HCT116 (cell line): ENCODE measurements around the gene ATRAID. TPM values are rescaled to one million over a fixed set of nuclear protein-coding genes. Genes with fewer than 3 reads are reported as not detected.

Experiments used
- ATAC-seq: fragments of 200-7000 bp; cut with Tn5 transposase; 2 replicates; pipeline ENCODE4 v1.9.1; 2020; ENCODE audit warnings: mild to moderate bottlenecking, moderate library complexity
- BruUV-seq: library from RNA; stranded (reverse); fragments of 400-500 nt; replicated peaks from 2 replicates; lab custom pipeline; 2021; lab: Mats Ljungman, UMichigan
- CTCF ChIA-PET: fragments of 300-600 bp; sonication (Branson Sonifier 250); formaldehyde crosslinking; loops from one replicate; lab custom pipeline; 2021; ENCODE audit warnings: antibody characterized with exemption; lab: Charles Lee
- POLR2A ChIA-PET: fragments of 300-600, 350-600 bp; sonication (Branson Sonifier 250); formaldehyde crosslinking; loops from one replicate; lab custom pipeline; 2021; ENCODE audit warnings: antibody characterized with exemption; lab: Charles Lee
- RAD21 ChIA-PET, 2 experiments: fragments of 300-600 bp; sonication (Branson Sonifier 250); formaldehyde crosslinking; loops; one replicate each; lab custom pipeline; 2023; ENCODE audit warnings: low total read pairs in 2 of 2; ENCODE audit not compliant: uncharacterized antibody in 2 of 2, unreplicated experiment in 2 of 2, low non-redundant PET in 1 of 2; lab: Charles Lee
- DNase-seq: peaks from one replicate; pipeline ENCODE4 v3.0.0-alpha.2; 2010; ENCODE audit warnings: low read depth, low spot score
- H2AFZ ChIP-seq: fragments of 200-600 bp; shearing (Covaris generic), sonication (generic); 2 replicates; pipeline ENCODE4 v1.6.1; 2017; ENCODE audit warnings: low read depth, mixed run types, mixed read lengths, antibody characterized with exemption, low read length; ENCODE audit not compliant: poor library complexity, severe bottlenecking
- H3K27ac ChIP-seq: 2 replicates; pipeline ENCODE4 v1.5.1; 2012; ENCODE audit warnings: low read depth, low read length
- H3K27me3 ChIP-seq: fragments of 200-600 bp; sonication (generic); 2 replicates; pipeline ENCODE4 v1.6.1; 2016; ENCODE audit warnings: mixed run types, low read length, mixed read lengths; ENCODE audit not compliant: insufficient read depth
- H3K36me3 ChIP-seq, 2 experiments: fragments of 200-500 bp in 1 of 2; fragments of 200-600 bp in 1 of 2; sonication (Bioruptor generic) in 1 of 2; sonication (generic) in 1 of 2; 2 replicates each; pipeline versions ENCODE4 v1.5.1 to v1.6.1; 2014 to 2016; ENCODE audit warnings: low read length in 2 of 2, inconsistent platforms in 1 of 2, mixed read lengths in 1 of 2, mixed run types in 1 of 2; ENCODE audit not compliant: insufficient read depth in 2 of 2, control insufficient read depth in 1 of 2
- H3K4me1 ChIP-seq, 2 experiments: fragments of 200-600 bp in 1 of 2; sonication (generic) in 1 of 2; 2 replicates each; pipeline versions ENCODE4 v1.5.1 to v1.6.1; 2012 to 2017; ENCODE audit warnings: low read length in 2 of 2, inconsistent platforms in 1 of 2, mild to moderate bottlenecking in 1 of 2, mixed read lengths in 1 of 2, mixed run types in 1 of 2, moderate library complexity in 1 of 2; ENCODE audit not compliant: insufficient read depth in 2 of 2, control insufficient read depth in 1 of 2
- H3K4me2 ChIP-seq: fragments of 200-600 bp; sonication (generic); 2 replicates; pipeline ENCODE4 v1.6.1; 2017; ENCODE audit warnings: mixed run types, low read length, mixed read lengths
- H3K4me3 ChIP-seq, 2 experiments: fragments of 200-600 bp in 1 of 2; sonication (generic) in 1 of 2; replicated peaks in 1 of 2; 2 replicates each; pipeline ENCODE4 v1.5.1; 2011 to 2016; ENCODE audit warnings: low read length in 2 of 2, control low read depth in 1 of 2, low read depth in 1 of 2, mild to moderate bottlenecking in 1 of 2, mixed read lengths in 1 of 2, mixed run types in 1 of 2
- H3K79me2 ChIP-seq: fragments of 200-600 bp; sonication (generic); 2 replicates; pipeline ENCODE4 v1.6.1; 2017; ENCODE audit warnings: mild to moderate bottlenecking, mixed run types, low read length, moderate library complexity, mixed read lengths; ENCODE audit not compliant: insufficient read depth
- H3K9ac ChIP-seq: fragments of 200-600 bp; sonication (generic); 2 replicates; pipeline ENCODE4 v1.6.1; 2016; ENCODE audit warnings: low read length, mixed read lengths
- H3K9me2 ChIP-seq: fragments of 200-600 bp; sonication (generic), shearing (Covaris generic); 2 replicates; pipeline ENCODE4 v1.6.1; 2017; ENCODE audit warnings: mixed run types, mild to moderate bottlenecking, moderate library complexity; ENCODE audit not compliant: insufficient read depth
- H3K9me3 ChIP-seq, 2 experiments: fragments of 200-500 bp in 1 of 2; fragments of 200-600 bp in 1 of 2; sonication (Bioruptor generic) in 1 of 2; sonication (generic) in 1 of 2; 2 replicates each; pipeline ENCODE4 v1.6.1; 2014 to 2017; ENCODE audit warnings: low read length in 2 of 2, mixed read lengths in 2 of 2, inconsistent platforms in 1 of 2, low read depth in 1 of 2, mild to moderate bottlenecking in 1 of 2, mixed run types in 1 of 2, moderate library complexity in 1 of 2; ENCODE audit not compliant: control insufficient read depth in 1 of 2, insufficient read depth in 1 of 2
- H4K20me1 ChIP-seq: fragments of 200-600 bp; sonication (generic), shearing (Covaris generic); 2 replicates; pipeline ENCODE4 v1.6.1; 2017; ENCODE audit warnings: mixed run types, mild to moderate bottlenecking, moderate library complexity; ENCODE audit not compliant: insufficient read depth
- CBX3 ChIP-seq: IDR thresholded peaks from 2 replicates; pipeline ENCODE4 v1.6.1; 2012; ENCODE audit warnings: low read depth
- CEBPB ChIP-seq: IDR thresholded peaks from 2 replicates; pipeline ENCODE4 v1.6.1; 2012; ENCODE audit warnings: low read depth
- EGR1 ChIP-seq: IDR thresholded peaks from 2 replicates; pipeline ENCODE4 v1.6.1; 2012; ENCODE audit warnings: low read depth
- ELF1 ChIP-seq: IDR thresholded peaks from 2 replicates; pipeline ENCODE4 v1.6.1; 2012; ENCODE audit warnings: low read depth, borderline replicate concordance
- EZH2 ChIP-seq: fragments of 200-600 bp; sonication (generic); IDR thresholded peaks from 2 replicates; pipeline ENCODE4 v1.6.1; 2017; ENCODE audit warnings: antibody characterized with exemption, mixed run types
- EZH2phosphoT487 ChIP-seq: fragments of 200-600 bp; IDR thresholded peaks from 2 replicates; pipeline ENCODE4 v1.6.1; 2018; ENCODE audit warnings: antibody characterized with exemption, borderline replicate concordance
- FOSL1 ChIP-seq: IDR thresholded peaks from 2 replicates; pipeline ENCODE4 v1.6.1; 2012; ENCODE audit warnings: low read depth
- JUND ChIP-seq: IDR thresholded peaks from 2 replicates; pipeline ENCODE4 v1.6.1; 2012
- POLR2A ChIP-seq: IDR thresholded peaks from 2 replicates; pipeline ENCODE4 v1.7.0; 2011; ENCODE audit warnings: borderline replicate concordance; ENCODE audit not compliant: insufficient read depth, insufficient read length; ENCODE audit errors: extremely low read depth
- RAD21 ChIP-seq: IDR thresholded peaks from 2 replicates; pipeline ENCODE4 v1.6.1; 2012; ENCODE audit warnings: low read depth, mild to moderate bottlenecking
- SIN3A ChIP-seq: IDR thresholded peaks from 2 replicates; pipeline ENCODE4 v1.6.1; 2012; ENCODE audit warnings: low read depth
- SP1 ChIP-seq: IDR thresholded peaks from 2 replicates; pipeline ENCODE4 v1.6.1; 2012; ENCODE audit warnings: low read depth
- TCF7L2 ChIP-seq: IDR thresholded peaks from 2 replicates; pipeline ENCODE4 v1.7.0; 2011; ENCODE audit warnings: borderline replicate concordance, inconsistent platforms; ENCODE audit not compliant: insufficient read depth, insufficient read length; ENCODE audit errors: extremely low read depth
- ZFX ChIP-seq: fragments of 450-650 bp; IDR thresholded peaks from 2 replicates; pipeline ENCODE4 v1.6.1; 2017
- ZNF274 ChIP-seq: fragments of 200-500 bp; sonication (Bioruptor generic); IDR thresholded peaks from 2 replicates; pipeline ENCODE4 v1.6.1; 2014; ENCODE audit warnings: mild to moderate bottlenecking, low read depth, low read length, inconsistent platforms
- intact Hi-C: fragments of 100-400 bp; cut with micrococcal nuclease; formaldehyde crosslinking; loops from 2 replicates; pipeline ENCODE4 v1.10.0; 2022
- total RNA-seq: library from RNA; stranded (reverse); gene quantifications from one replicate; pipeline ENCODE4 v1.2.1, GENCODE V29; 2021; ENCODE audit not compliant: unreplicated experiment
- TF ChIP-seq, protein P1 (sequence below): IDR thresholded peaks from 2 replicates; pipeline ENCODE4 v1.6.1; 2012
- TF ChIP-seq, protein P2 (sequence below), 3 experiments: fragments of 200-600 bp in 1 of 3; sonication (generic) in 1 of 3; IDR thresholded peaks in 2 of 3; conservative IDR thresholded peaks in 1 of 3; 2 replicates each; pipeline ENCODE4 v1.5.1; 2012 to 2017; ENCODE audit warnings: low read depth in 2 of 3, low read length in 2 of 3, antibody characterized with exemption in 1 of 3, borderline replicate concordance in 1 of 3, control low read depth in 1 of 3, mild to moderate bottlenecking in 1 of 3, mixed read lengths in 1 of 3, mixed run types in 1 of 3, moderate library complexity in 1 of 3; ENCODE audit not compliant: insufficient read depth in 1 of 3
- TF ChIP-seq, protein P3 (sequence below): IDR thresholded peaks from 2 replicates; pipeline ENCODE4 v1.6.1; 2011; ENCODE audit warnings: mild to moderate bottlenecking, low read length, moderate library complexity; ENCODE audit not compliant: insufficient replicate concordance; ENCODE audit errors: extremely low read depth
- TF ChIP-seq, protein P4 (sequence below): IDR thresholded peaks from 2 replicates; pipeline ENCODE4 v1.6.1; 2012; ENCODE audit warnings: low read depth

Gene ATRAID
- total RNA-seq, 1 experiment from 2014 or later, result 93.6 TPM

DNA sequence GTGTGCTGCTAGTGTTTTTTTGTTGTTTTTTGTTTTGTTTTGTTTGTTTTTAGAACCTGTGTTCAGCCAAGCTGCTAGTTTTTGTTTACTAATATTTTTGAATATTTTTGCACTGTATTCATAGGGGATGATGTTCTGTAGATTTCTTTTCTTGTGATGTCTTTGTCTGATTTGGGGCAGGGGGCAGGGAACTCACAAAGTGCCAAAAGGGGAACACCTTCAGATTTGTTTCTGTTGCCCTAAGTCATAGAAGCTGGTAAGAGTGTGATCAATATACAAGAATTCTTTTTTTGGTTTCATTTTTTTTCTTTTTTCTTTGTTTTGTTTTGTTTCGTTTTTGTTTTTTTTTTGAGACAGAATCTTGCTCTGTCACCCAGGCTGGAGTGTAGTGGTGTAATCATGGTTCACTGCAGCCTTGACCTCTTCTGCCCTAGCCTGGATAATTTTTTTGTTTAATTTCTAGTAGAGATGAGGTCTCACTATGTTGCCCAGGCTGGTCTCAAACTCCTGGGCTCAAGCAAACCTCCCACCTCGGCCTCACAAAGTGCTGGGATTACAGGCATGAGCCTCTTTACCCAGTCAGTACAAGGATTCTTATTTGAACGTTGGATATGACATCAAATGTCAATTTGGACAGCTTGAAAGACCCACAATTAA, 32.4 kb upstream of the ATRAID start:
- CTCF ChIA-PET, result interaction anchor here (1.0 to 1.1 kb wide), 2 partner anchors 10 to 12 kb away, joined by 3 read pairs; no protein-coding TSS in a partner anchor
- RAD21 ChIA-PET, result no interaction called here
- POLR2A ChIA-PET, result no interaction called here
- Histone ChIP-seq H3K9me3 (no peaks in the 10 kb centered on the region), H3K79me2 (no peaks in the 10 kb centered on the region), H3K4me2 (no peak overlapping the region), H3K9ac (no peak overlapping the region), H3K4me1 (no peaks in the 10 kb centered on the region), H4K20me1 (no peaks in the 10 kb centered on the region), H3K36me3 (no peaks in the 10 kb centered on the region), H3K27me3 (peaks cover 9% of the 10 kb centered on the region; the same call in 1 of the 2 replicates), H3K27ac (no peak overlapping the region), H3K9me2 (no peaks in the 10 kb centered on the region), H3K4me3 (no peak overlapping the region), H2AFZ (no peak overlapping the region)
- DNase-seq (no peak), ATAC-seq (no peak)
- no TSS peak for BruUV-seq
- no peak for TF ChIP-seq EZH2phosphoT487
- TF ChIP-seq ZFX, result no peak
- TF ChIP-seq RAD21, result no peak
- no peak for TF ChIP-seq CBX3
- TF ChIP-seq CEBPB, result no peak
- TF ChIP-seq ZNF274, result no peak
- no peak for TF ChIP-seq JUND
- TF ChIP-seq, protein P1, sequence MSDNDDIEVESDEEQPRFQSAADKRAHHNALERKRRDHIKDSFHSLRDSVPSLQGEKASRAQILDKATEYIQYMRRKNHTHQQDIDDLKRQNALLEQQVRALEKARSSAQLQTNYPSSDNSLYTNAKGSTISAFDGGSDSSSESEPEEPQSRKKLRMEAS, result no peak
- no peak for TF ChIP-seq POLR2A
- TF ChIP-seq, protein P2, sequence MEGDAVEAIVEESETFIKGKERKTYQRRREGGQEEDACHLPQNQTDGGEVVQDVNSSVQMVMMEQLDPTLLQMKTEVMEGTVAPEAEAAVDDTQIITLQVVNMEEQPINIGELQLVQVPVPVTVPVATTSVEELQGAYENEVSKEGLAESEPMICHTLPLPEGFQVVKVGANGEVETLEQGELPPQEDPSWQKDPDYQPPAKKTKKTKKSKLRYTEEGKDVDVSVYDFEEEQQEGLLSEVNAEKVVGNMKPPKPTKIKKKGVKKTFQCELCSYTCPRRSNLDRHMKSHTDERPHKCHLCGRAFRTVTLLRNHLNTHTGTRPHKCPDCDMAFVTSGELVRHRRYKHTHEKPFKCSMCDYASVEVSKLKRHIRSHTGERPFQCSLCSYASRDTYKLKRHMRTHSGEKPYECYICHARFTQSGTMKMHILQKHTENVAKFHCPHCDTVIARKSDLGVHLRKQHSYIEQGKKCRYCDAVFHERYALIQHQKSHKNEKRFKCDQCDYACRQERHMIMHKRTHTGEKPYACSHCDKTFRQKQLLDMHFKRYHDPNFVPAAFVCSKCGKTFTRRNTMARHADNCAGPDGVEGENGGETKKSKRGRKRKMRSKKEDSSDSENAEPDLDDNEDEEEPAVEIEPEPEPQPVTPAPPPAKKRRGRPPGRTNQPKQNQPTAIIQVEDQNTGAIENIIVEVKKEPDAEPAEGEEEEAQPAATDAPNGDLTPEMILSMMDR (IDR thresholded peaks at IDR 0.05 in 2 of 3, conservative IDR thresholded peaks at IDR 0.05 in 1 of 3; ENCODE audit: borderline replicate concordance in 1 of 3, insufficient read depth in 1 of 3, low read depth in 2 of 3, low read length in 2 of 3), result no peak
- no peak for TF ChIP-seq SP1
- TF ChIP-seq, protein P3, sequence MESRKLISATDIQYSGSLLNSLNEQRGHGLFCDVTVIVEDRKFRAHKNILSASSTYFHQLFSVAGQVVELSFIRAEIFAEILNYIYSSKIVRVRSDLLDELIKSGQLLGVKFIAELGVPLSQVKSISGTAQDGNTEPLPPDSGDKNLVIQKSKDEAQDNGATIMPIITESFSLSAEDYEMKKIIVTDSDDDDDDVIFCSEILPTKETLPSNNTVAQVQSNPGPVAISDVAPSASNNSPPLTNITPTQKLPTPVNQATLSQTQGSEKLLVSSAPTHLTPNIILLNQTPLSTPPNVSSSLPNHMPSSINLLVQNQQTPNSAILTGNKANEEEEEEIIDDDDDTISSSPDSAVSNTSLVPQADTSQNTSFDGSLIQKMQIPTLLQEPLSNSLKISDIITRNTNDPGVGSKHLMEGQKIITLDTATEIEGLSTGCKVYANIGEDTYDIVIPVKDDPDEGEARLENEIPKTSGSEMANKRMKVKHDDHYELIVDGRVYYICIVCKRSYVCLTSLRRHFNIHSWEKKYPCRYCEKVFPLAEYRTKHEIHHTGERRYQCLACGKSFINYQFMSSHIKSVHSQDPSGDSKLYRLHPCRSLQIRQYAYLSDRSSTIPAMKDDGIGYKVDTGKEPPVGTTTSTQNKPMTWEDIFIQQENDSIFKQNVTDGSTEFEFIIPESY, result no peak
- TF ChIP-seq, protein P4, sequence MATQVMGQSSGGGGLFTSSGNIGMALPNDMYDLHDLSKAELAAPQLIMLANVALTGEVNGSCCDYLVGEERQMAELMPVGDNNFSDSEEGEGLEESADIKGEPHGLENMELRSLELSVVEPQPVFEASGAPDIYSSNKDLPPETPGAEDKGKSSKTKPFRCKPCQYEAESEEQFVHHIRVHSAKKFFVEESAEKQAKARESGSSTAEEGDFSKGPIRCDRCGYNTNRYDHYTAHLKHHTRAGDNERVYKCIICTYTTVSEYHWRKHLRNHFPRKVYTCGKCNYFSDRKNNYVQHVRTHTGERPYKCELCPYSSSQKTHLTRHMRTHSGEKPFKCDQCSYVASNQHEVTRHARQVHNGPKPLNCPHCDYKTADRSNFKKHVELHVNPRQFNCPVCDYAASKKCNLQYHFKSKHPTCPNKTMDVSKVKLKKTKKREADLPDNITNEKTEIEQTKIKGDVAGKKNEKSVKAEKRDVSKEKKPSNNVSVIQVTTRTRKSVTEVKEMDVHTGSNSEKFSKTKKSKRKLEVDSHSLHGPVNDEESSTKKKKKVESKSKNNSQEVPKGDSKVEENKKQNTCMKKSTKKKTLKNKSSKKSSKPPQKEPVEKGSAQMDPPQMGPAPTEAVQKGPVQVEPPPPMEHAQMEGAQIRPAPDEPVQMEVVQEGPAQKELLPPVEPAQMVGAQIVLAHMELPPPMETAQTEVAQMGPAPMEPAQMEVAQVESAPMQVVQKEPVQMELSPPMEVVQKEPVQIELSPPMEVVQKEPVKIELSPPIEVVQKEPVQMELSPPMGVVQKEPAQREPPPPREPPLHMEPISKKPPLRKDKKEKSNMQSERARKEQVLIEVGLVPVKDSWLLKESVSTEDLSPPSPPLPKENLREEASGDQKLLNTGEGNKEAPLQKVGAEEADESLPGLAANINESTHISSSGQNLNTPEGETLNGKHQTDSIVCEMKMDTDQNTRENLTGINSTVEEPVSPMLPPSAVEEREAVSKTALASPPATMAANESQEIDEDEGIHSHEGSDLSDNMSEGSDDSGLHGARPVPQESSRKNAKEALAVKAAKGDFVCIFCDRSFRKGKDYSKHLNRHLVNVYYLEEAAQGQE, result no peak
- no peak for TF ChIP-seq TCF7L2
- TF ChIP-seq EGR1, result no peak
- no peak for TF ChIP-seq SIN3A
- TF ChIP-seq ELF1, result no peak
- no peak for TF ChIP-seq EZH2
- no peak for TF ChIP-seq FOSL1
- intact Hi-C loops, result no loop called here
